Measurements from ENCODE around the gene CPXM2. TPM values are rescaled to one million over a fixed set of nuclear protein-coding genes. Genes with fewer than 3 reads are reported as not detected.

CPXM2 gene
- total RNA-seq, 3 donors from 2014 or later: 3.1 to 56.1 (median 7.7) TPM

- TF ChIP-seq CTCF (IDR thresholded peaks at IDR 0.05): no peak
- no peak for DNase-seq
- intact Hi-C loops (cut with DNase I, micrococcal nuclease): no loop called here
Observed at GRCh38 chr10:123759501-123760031, 132.0 kb downstream of the CPXM2 start.

GRCh38 chr10:123759041-123759440 is 132.6 kb downstream of the CPXM2 start:
- ATAC-seq: no peak
- no peak overlapping the region for H3K4me3 ChIP-seq
- H3K4me1 ChIP-seq (ENCODE audit: low read depth): peaks cover 4% of the 10 kb centered on the region
- no peak for TF ChIP-seq CTCF (IDR thresholded peaks at IDR 0.05)
- DNase-seq: no peak
- H3K36me3 ChIP-seq (ENCODE audit: low read depth): no peaks in the 10 kb centered on the region
- H3K9me3 ChIP-seq: no peaks in the 10 kb centered on the region
- intact Hi-C loops (cut with DNase I, micrococcal nuclease): no loop called here

More at GRCh38 chr10:123759501-123760031, 132.0 kb downstream of the CPXM2 start:
- ATAC-seq: peak; percentile 74
- H3K4me1 ChIP-seq (ENCODE audit: low read depth): peaks cover 4% of the 10 kb centered on the region
- H3K36me3 ChIP-seq (ENCODE audit: low read depth): no peaks in the 10 kb centered on the region
- H3K4me3 ChIP-seq: no peak overlapping the region
- no peaks in the 10 kb centered on the region for H3K9me3 ChIP-seq

GRCh38 chr10:123757853-123758252 is 133.8 kb downstream of the CPXM2 start:
- intact Hi-C loops (cut with DNase I, micrococcal nuclease): no loop called here
- H3K4me3 ChIP-seq: no peak overlapping the region
- no peaks in the 10 kb centered on the region for H3K36me3 ChIP-seq (ENCODE audit: low read depth)
- no peaks in the 10 kb centered on the region for H3K9me3 ChIP-seq
- peaks cover 4% of the 10 kb centered on the region for H3K4me1 ChIP-seq (ENCODE audit: low read depth)
- no peak for TF ChIP-seq CTCF (IDR thresholded peaks at IDR 0.05)
- DNase-seq: no peak
- ATAC-seq: no peak

- no peaks in the 10 kb centered on the region for H3K9me3 ChIP-seq
- no peak for TF ChIP-seq CTCF (IDR thresholded peaks at IDR 0.05)
- DNase-seq (no peak), ATAC-seq (no peak)
- intact Hi-C loops (cut with DNase I, micrococcal nuclease): no loop called here
- H3K4me1 ChIP-seq (ENCODE audit: low read depth): peaks cover 4% of the 10 kb centered on the region
- H3K4me3 ChIP-seq: no peak overlapping the region
- no peaks in the 10 kb centered on the region for H3K36me3 ChIP-seq (ENCODE audit: low read depth)
Observed at GRCh38 chr10:123755061-123755460, 136.5 kb downstream of the CPXM2 start.

GRCh38 chr10:123754123-123754522 is 137.5 kb downstream of the CPXM2 start:
- ATAC-seq (no peak), DNase-seq (no peak)
- no peak for TF ChIP-seq CTCF (IDR thresholded peaks at IDR 0.05)
- no peaks in the 10 kb centered on the region for H3K36me3 ChIP-seq (ENCODE audit: low read depth)
- H3K9me3 ChIP-seq: no peaks in the 10 kb centered on the region
- H3K4me3 ChIP-seq: no peak overlapping the region
- H3K4me1 ChIP-seq (ENCODE audit: low read depth): no peaks in the 10 kb centered on the region
- intact Hi-C loops (cut with DNase I, micrococcal nuclease): no loop called here

All from mucosa of descending colon (tissue), 3 donors.